Kidney capillary endothelial cell (primary cell): ENCODE results near the gene AREL1.

Source experiments
- DNase-seq: peaks from one replicate; pipeline ENCODE4 v3.0.0-alpha.2; 2018; ENCODE audit warnings: low spot score

AREL1 gene

DNA sequence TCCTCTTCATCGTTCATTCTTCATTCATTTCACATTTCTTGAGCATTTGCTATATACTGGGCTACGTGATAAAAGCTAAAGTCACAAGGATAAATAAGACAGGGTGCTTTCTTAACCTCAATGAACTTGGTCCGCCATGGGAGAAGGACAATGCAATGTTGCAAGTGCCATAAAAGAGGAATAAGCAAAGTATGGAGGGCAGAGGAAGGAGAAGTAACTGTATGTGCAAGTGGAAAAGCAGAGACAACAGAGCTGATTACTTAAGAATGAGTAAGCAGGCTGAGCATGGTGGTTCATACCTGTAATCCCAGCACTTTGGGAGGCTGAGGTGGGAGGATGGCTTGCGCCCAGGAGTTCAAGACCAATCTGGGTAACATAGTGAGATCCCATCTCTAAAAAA, 14.4 kb downstream of the AREL1 start:
- DNase-seq, result no peak

DNA sequence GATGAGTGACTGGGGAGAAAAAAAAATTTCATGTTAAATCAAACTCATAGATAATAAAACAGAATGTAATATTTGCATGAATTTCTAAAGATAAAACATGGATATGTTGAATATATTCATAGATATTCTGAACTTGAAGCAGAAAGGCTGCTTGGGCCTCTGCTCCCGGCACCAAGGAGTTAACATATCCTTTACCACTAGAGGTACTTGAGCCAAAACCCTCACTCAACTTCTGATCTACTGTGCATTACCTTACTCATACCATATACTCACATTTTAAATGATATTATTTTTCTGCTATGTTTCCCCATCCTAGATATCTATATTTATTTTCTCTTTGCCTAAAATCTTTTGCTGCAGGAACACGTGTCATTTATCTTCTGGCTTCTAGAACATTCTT, 14.9 kb downstream of the AREL1 start:
- no peak for DNase-seq

DNA sequence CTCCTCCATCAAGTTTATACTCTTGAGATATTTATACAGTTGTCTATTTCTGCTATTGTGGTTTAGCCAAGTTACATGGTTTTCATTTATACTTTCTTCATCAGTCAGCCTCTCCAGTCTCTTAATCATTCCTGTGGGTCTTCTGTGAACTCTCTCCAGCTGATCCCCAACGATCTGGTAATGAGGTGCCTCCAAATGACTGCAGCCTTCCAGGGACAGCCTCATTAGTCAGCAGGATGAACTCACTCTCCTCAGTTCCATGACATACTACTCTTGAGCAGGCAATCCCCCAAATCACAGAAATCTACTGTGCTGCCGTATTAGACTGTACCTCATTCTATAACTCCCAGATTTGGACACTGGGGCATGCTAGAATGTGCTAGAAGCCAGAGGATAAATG, 15.3 kb downstream of the AREL1 start:
- no peak for DNase-seq

DNA sequence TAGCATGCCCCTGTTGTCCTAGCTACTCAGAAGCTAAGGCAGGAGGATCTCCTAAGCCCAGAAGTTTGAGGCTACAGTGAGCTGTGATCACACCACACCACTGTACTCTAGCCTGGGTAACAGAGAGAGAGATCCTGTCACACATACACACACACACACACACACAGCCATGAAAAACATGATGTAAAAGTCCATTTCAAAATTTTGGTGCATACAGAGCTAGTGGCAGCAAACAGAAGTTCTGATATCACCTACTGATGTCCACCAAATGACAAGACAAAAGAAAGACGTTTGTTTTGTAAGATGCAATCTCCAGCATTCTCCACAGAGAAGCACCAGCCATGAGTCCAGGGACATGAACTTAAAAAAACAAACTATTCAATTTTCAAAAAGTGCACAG, 15.9 kb downstream of the AREL1 start:
- DNase-seq, result no peak

- no peak for DNase-seq
Measured at GRCh38 chr14:74695406-74695805, 17.5 kb downstream of the AREL1 start.

DNA sequence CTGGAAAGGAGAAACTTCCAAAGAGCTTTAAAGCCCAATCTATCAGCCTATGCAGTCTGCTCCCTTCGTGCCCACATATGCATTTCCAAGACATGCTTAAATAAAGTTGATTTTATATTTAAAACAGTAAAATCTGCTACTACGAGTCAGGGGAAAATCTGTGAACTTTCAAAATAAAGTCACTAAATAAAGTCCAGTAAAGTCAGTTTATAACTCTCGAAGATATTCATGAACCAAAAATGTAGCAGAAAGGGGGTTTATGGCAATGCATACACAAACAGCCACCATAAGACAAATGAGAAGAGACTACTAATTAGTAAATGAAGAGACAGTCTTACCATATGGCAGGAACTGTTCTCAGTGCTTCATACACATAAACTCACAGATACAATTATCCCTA, 19.7 kb downstream of the AREL1 start:
- no peak for DNase-seq

- DNase-seq, result no peak
Measured at GRCh38 chr14:74691456-74691855, 21.4 kb downstream of the AREL1 start.

GRCh38 chr14:74685921-74686678, 26.8 kb downstream of the AREL1 start:
- DNase-seq, result no peak

DNA sequence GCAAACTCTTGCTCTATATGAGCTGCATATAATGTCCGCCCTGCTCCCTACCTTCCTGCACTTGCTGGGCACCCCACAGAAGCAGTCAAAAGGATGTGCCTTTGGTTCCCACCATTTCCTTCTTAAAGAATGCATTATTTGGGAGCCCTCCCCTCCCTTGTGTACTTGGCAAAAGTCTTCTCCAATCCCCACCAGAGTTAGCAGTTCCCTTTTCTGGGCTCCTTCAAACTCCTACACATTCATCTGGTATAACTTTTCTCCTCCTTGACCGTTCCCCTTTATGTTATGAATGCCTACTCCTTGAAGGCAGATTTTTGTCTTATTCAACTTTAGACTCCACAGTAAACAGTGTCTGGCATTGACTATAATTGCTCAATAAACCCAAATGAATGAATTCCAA, 27.8 kb downstream of the AREL1 start:
- no peak for DNase-seq

DNA sequence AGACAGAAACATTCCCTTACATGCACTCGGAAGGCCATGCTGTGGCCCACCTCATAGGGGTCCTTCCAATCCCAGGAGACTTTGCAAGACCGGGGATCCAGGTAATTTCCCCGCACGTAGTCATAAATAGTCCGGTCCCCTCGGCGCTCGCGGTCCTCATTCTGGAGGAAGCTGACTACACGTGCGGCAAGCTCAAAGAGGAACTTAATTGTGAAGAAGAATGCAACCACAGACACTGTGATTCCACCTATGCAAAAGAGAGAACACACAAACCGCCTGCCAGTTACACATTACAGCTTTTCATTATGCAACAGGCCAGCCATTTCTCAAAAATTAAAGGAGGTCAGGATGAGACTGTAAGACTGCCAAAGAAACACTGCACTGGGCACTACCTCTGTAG, 28.4 kb downstream of the AREL1 start:
- no peak for DNase-seq

- no peak for DNase-seq
Measured at GRCh38 chr14:74683406-74683805, 29.5 kb downstream of the AREL1 start.

GRCh38 chr14:74682169-74682952, 30.5 kb downstream of the AREL1 start:
- DNase-seq, result no peak

- DNase-seq, result no peak
Measured at GRCh38 chr14:74675219-74675618, 37.7 kb downstream of the AREL1 start.

GRCh38 chr14:74673768-74674167, 39.1 kb downstream of the AREL1 start:
- DNase-seq, result no peak

DNA sequence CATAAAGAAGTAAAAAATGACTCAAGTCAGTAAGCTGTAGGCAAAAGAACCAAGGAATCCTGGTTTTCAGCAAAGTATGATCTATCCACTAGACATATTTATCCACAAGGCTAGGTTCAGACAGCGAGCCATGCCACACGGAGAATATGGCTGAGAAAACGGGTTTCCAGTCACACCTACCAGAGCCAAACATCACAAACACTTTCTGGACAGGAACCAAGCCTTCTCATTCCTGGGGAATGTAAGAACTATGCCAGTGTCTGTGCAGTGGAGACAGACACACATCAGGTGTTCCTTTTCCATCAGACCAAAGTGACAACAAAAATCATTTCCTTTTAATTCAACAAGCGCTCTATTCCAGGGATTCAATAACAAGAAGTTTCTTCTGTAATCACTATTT, 41.1 kb downstream of the AREL1 start:
- DNase-seq, result no peak

DNA sequence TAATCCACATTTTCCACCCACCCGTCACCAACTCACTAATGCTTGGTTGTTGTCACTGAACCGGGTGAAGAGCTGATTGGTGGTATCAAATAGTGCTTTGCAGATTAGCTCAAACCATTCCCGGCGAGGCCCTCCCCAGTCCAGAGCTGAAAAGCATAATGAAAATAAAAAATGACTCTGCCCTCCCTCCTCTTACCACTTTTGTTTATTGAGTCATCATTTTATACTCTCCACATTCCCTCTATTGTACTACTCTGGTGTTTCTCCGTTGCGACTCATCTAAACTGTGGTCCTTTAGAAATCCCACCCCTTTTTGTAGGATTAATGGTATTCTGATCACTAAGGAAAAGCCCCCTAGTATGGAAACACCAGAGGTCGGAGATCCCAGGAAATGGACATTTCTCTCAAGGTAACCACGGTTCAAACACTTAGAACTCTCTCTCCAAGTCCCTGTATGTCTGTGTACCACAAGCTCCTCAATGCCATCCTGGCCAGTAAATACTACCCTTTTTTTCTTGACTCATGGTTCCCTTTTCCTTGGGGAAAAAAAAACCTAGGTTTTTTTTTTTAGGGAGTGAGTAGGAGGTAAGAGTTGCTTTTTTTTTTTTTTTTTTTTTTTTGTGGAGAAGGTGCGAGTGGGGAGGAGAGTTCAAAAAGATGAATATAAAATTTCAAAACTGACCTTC, 42.0 kb downstream of the AREL1 start:
- no peak for DNase-seq

DNA sequence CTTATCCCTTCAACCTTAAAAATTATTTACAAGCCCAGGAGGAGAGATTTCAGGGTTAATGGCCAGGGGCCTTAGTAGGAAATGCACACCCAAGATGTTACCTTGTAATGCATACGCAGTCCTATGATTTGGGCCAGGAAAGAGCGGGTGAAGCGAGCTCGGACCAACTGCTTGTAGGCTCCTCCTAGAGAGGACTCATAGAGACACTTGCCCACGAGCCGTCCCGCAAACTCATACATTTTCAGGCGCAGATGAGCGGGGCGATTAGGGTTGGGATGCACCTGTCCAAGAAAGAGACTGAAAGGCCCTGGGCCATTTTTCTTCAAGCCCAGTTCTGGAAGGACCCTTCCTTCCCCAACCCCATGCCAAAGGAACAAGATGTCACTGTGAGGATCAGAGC, 43.0 kb downstream of the AREL1 start:
- DNase-seq, result no peak

- DNase-seq, result no peak
Measured at GRCh38 chr14:74669256-74669655, 43.6 kb downstream of the AREL1 start.

DNA sequence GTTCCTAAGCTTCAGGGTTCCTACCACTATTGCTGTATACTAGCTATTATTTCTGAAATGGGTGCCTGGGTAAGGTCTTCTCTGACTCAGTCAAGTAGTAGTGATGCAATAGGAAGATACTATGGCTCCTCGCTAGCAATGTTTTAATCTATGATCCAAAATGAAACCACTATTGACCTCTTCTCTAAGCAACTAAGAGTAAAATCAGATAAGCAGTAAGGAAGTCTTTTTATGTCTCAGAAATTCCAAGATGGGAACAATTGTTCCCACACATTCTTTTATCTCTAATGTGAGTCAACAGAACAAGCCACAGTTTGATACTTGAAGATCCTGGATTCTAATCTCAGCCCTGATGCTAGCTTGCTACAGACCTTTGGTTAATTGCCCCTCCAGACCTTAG, 45.1 kb downstream of the AREL1 start:
- DNase-seq, result no peak

GRCh38 chr14:74664717-74665116, 48.2 kb downstream of the AREL1 start:
- no peak for DNase-seq

- no peak for DNase-seq
Measured at GRCh38 chr14:74663884-74664283, 49.0 kb downstream of the AREL1 start.

GRCh38 chr14:74661726-74662450, 51.0 kb downstream of the AREL1 start:
- no peak for DNase-seq
